Suprapubic skin (tissue), 3 donors: ENCODE measurements around the gene PKP3.

Experiments
- POLR2AphosphoS5 ChIP-seq, 3 donors: sonication (generic); formaldehyde crosslinking; IDR thresholded peaks; one replicate each; pipeline ENCODE4 v1.6.1; 2017; ENCODE audit warnings: antibody characterized with exemption in 3 of 3
- TF ChIP-seq, protein P1 (sequence below), 2 donors: fragments of 200-600 bp in 1 of 2; fragments of 450-650 bp in 1 of 2; sonication (generic) in 1 of 2; IDR thresholded peaks; one replicate each; pipeline ENCODE4 v1.5.1; 2016 to 2019; ENCODE audit warnings: antibody characterized with exemption in 2 of 2, mild to moderate bottlenecking in 1 of 2, moderate library complexity in 1 of 2

DNA sequence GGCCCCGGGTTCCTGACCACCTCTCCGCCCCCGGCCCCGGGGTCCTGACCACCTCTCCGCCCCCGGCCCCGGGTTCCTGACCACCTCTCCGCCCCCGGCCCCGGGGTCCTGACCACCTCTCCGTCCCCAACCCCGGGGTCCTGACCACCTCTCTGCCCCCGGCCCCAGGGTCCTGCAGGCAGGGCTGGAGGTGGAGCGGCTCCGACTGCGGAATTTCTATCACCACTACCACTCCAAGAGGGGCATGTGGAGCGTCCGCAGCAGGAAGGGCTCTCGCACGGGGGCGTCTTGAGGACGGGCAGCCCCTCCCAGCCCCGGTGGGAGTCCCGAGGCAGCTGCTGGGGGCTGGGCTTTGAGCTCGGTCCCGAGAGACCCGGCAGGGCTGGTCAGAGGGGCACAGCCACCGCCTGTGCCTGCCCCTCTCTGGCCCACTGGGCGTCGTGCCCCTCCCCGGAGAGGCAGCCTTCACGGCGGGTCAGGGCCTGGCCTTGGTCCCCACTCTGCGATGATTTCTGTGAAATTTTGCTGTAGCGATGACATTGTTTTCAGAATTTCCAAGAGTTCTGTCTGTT is 12.4 kb upstream of the PKP3 start:
- TF ChIP-seq, protein P1, sequence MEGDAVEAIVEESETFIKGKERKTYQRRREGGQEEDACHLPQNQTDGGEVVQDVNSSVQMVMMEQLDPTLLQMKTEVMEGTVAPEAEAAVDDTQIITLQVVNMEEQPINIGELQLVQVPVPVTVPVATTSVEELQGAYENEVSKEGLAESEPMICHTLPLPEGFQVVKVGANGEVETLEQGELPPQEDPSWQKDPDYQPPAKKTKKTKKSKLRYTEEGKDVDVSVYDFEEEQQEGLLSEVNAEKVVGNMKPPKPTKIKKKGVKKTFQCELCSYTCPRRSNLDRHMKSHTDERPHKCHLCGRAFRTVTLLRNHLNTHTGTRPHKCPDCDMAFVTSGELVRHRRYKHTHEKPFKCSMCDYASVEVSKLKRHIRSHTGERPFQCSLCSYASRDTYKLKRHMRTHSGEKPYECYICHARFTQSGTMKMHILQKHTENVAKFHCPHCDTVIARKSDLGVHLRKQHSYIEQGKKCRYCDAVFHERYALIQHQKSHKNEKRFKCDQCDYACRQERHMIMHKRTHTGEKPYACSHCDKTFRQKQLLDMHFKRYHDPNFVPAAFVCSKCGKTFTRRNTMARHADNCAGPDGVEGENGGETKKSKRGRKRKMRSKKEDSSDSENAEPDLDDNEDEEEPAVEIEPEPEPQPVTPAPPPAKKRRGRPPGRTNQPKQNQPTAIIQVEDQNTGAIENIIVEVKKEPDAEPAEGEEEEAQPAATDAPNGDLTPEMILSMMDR (IDR thresholded peaks at IDR 0.05) = no peak
- no peak for TF ChIP-seq POLR2AphosphoS5 (IDR thresholded peaks at IDR 0.05)
